HUES6 (cell line): Measurements from ENCODE around the gene DPEP2.
"Not testable (repeated sequence)": the region's sequence is repeated elsewhere in the genome, so short reads cannot be mapped to it uniquely, and the experiment has no call there.

Source experiments
- H3K27ac ChIP-seq: 2 replicates; pipeline ENCODE4 v1.7.0; 2013; ENCODE audit warnings: low read depth, mild to moderate bottlenecking, low read length, inconsistent platforms
- H3K27me3 ChIP-seq: 2 replicates; pipeline ENCODE4 v1.6.1; 2013; ENCODE audit warnings: low read length; ENCODE audit not compliant: control insufficient read depth, insufficient read depth
- H3K36me3 ChIP-seq: 2 replicates; pipeline ENCODE4 v1.6.1; 2013; ENCODE audit warnings: low read length; ENCODE audit not compliant: control insufficient read depth, insufficient read depth
- H3K4me1 ChIP-seq: 2 replicates; pipeline ENCODE4 v1.6.1; 2013; ENCODE audit warnings: low read length; ENCODE audit not compliant: control insufficient read depth, insufficient read depth
- H3K4me3 ChIP-seq: 2 replicates; pipeline ENCODE4 v1.5.1; 2013; ENCODE audit warnings: low read depth, low read length
- H3K9ac ChIP-seq: one replicate; pipeline ENCODE4 v1.6.1; 2013; ENCODE audit warnings: mild to moderate bottlenecking, low read length
- H3K9me3 ChIP-seq: 2 replicates; pipeline ENCODE4 v1.6.1; 2013; ENCODE audit warnings: low read depth, low read length; ENCODE audit not compliant: control insufficient read depth, insufficient read depth

The DPEP2 gene

GRCh38 chr16:68028996-68029395 lies 29.7 kb upstream of the DPEP2 start:
- Histone ChIP-seq H3K9me3 (no peaks in the 10 kb centered on the region), H3K27me3 (no peaks in the 10 kb centered on the region), H3K9ac (no peak overlapping the region), H3K4me3 (no peak overlapping the region), H3K27ac (no peak overlapping the region), H3K36me3 (peaks cover 19% of the 10 kb centered on the region), H3K4me1 (no peaks in the 10 kb centered on the region)

DNA sequence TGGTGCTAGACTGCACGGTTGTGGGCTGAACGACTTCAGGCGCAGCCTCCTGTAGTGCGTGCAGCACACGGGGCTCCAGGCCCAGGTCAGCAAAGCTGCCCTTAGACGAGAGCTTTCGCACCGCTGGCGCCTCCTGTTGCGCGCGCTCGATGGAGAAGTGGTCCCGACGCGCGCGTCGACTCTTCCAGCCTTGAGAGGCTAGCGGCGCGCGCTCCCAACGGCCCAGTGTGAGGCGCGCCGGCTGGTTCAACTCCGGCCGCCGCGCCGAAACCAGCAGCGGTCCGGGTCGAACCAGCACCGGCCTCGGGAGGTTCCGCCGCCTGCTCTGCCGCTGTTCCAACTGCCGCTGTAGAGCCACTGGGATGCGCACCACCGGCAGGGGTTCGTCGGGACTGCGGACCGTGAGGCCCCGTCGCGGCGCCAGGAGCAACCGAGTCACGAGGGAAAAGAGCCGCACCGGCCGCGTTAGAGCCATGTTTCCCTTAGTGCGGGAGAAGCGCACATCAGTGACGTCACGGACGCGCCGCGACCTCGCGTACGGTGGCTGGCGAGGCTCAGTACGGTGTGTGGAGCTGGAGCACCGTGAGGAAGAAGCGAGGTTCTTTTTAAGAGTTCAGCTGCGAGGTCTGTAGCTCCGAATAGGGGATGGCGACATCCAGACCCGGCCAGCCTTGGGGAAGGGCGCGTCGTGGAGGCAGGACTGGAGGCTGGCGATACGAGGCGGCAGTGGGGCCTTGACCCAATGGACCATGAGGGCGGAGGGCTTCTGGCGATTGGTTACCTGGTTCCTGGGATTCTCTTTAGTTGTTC lies 23.6 kb upstream of the DPEP2 start, which contains the start of the genes DDX28 and DUS2:
Gene DDX28 (minus strand): TSS at position 505 of the 810 bp plus-strand sequence. CDS start 30 bp downstream, at position 475.
Gene DUS2 (plus strand): TSS at position 557 of the 810 bp plus-strand sequence. CDS start 14,740 bp downstream, outside the sequence.
- H3K9ac ChIP-seq: peak within 1 kb of the TSS; percentile 84
- H3K27me3 ChIP-seq: no peaks in the 10 kb centered on the region
- H3K36me3 ChIP-seq: peaks cover 24% of the 10 kb centered on the region
- H3K27ac ChIP-seq: peak within 1 kb of the TSS; percentile 92
- no peaks in the 10 kb centered on the region for H3K4me1 ChIP-seq
- H3K4me3 ChIP-seq: peak within 1 kb of the TSS; percentile 87
- H3K9me3 ChIP-seq: no peaks in the 10 kb centered on the region

- Histone ChIP-seq H3K4me3 (peak overlapping the region; percentile 87), H3K9me3 (no peaks in the 10 kb centered on the region), H3K4me1 (no peaks in the 10 kb centered on the region), H3K27me3 (no peaks in the 10 kb centered on the region), H3K36me3 (peaks cover 18% of the 10 kb centered on the region), H3K9ac (peak overlapping the region; percentile 84), H3K27ac (peak overlapping the region; percentile 92)
Observed at GRCh38 chr16:68022278-68022727, 23.0 kb upstream of the DPEP2 start.

DNA sequence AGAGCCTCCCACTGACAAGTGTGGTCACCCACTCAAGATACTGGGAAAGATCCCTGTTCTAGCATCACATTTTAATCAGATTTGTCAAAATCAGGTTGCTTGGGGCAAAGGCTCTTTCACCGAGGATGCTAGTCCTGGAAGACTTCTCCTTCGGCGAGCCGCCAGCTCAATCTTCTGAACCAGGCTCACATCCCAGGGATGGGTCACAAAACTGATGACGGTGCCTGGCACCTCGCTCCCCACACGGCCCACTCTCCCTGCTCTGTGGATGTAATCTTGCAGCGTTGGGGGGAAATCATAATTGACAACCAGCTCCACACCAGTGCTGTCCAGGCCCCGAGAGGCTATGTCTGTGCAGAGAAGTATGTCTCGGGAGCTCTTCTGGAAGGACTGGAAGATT lies 22.2 kb upstream of the DPEP2 start:
- Histone ChIP-seq H3K27ac (no peak overlapping the region), H3K27me3 (no peaks in the 10 kb centered on the region), H3K9me3 (no peaks in the 10 kb centered on the region), H3K36me3 (peaks cover 18% of the 10 kb centered on the region), H3K4me3 (peak overlapping the region; percentile 87; the same call in 1 of the 2 replicates), H3K9ac (peak overlapping the region; percentile 84), H3K4me1 (no peaks in the 10 kb centered on the region)

DNA sequence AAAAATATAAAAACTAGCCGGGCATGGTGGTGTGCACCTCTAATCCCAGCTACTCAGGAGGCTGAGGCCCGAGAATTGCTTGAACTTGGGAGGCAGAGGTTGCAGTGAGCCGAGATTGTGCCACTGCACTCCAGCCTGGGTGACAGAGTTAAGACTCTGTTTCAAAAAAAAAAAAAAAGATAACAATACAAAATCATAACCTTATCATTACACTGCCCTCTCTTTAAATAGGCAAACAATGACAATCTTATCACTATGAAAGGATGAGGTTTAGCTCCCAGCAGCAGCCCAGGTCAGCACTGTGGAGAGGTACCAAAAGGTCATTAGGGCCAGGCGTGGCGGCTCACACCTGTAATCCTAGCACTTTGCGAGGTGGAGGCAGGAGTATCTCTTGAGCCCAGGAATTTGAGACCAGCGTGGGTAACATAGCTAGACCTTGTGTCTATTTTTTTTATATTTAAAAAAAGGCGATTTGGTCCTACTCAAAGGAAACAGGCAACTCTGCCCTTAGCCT lies 19.9 kb upstream of the DPEP2 start:
- Histone ChIP-seq H3K9me3 (no peaks in the 10 kb centered on the region), H3K9ac (no peak overlapping the region), H3K36me3 (peaks cover 11% of the 10 kb centered on the region)

GRCh38 chr16:68015681-68016080 lies 16.4 kb upstream of the DPEP2 start, which contains the start of gene DPEP2NB:
Gene DPEP2NB, minus strand, starts transcription at chr16:68015911. Its CDS starts 141 bp downstream, at chr16:68015770.
- H3K4me1 ChIP-seq: no peaks in the 10 kb centered on the region
- H3K36me3 ChIP-seq: no peaks in the 10 kb centered on the region
- no peak within 1 kb of the TSS for H3K4me3 ChIP-seq
- no peaks in the 10 kb centered on the region for H3K9me3 ChIP-seq
- H3K27ac ChIP-seq: no peak within 1 kb of the TSS
- no peaks in the 10 kb centered on the region for H3K27me3 ChIP-seq
- H3K9ac ChIP-seq: no peak within 1 kb of the TSS

More for the DNA sequence above, 19.9 kb upstream of the DPEP2 start:
- no peaks in the 10 kb centered on the region for H3K27me3 ChIP-seq
- H3K27ac ChIP-seq: no peak overlapping the region
- H3K4me1 ChIP-seq: no peaks in the 10 kb centered on the region
- H3K4me3 ChIP-seq: no peak overlapping the region

DNA sequence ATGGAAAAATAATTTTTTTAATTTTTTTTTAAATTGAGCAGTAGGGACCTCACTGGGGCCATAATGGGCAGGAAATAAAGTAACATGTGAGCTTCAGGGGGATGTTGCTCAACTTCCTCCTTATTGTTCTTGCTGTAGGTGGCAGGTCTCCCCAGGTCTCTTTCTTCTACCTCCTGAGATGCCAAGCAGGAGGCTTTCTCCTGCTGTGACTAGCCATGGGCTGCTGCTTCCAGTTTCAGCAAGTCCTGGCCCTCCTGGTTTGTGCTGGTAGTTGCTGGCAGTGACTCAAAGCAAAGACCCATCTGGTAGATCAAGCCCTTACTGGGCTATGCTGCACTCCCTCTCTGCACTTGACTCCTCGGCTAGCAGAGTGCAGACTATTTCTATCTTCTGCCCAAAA lies 14.2 kb upstream of the DPEP2 start:
- Histone ChIP-seq H3K4me1 (peaks cover 6% of the 10 kb centered on the region), H3K9ac (no peak overlapping the region), H3K27me3 (no peaks in the 10 kb centered on the region), H3K27ac (no peak overlapping the region), H3K4me3 (no peak overlapping the region), H3K36me3 (no peaks in the 10 kb centered on the region), H3K9me3 (no peaks in the 10 kb centered on the region)

- H3K4me3 ChIP-seq, H3K9me3 ChIP-seq, H3K36me3 ChIP-seq, H3K9ac ChIP-seq, H3K27me3 ChIP-seq, H3K27ac ChIP-seq: not testable (repeated sequence)
- H3K4me1 ChIP-seq: peaks cover 13% of the 10 kb centered on the region
Observed at GRCh38 chr16:68009872-68010271, 10.6 kb upstream of the DPEP2 start.

DNA sequence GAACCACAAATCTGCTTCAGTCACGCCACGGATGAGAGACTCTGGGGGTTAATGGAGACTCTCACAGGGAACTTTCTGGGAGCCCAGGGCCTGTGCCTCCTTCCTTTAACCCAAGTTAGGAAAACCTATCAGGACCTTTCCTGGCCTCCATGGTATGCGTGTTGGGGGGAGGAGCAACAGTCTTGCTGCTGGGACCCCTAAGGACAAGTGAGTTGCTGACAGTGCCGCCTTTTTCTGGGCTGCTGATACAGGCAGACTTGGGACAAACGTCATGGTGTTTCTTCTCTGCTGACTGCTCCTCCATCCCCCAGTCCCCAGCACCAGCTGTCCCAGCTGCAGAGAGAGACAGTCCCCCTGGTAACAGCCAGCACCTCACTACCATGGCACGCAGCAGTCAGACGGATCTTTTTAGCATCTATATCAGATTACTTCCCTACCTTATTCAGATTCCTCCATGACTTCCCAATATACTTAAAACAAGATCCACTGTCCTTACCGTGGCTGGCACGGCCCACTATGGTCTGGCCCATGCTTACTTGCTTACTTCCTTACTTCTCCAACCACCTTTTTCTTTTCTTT lies 10.0 kb upstream of the DPEP2 start:
- H3K4me1 ChIP-seq: peaks cover 13% of the 10 kb centered on the region
- H3K27me3 ChIP-seq: no peaks in the 10 kb centered on the region
- no peaks in the 10 kb centered on the region for H3K36me3 ChIP-seq
- H3K4me3 ChIP-seq: no peak overlapping the region
- H3K9ac ChIP-seq: no peak overlapping the region
- no peak overlapping the region for H3K27ac ChIP-seq
- H3K9me3 ChIP-seq: no peaks in the 10 kb centered on the region

DNA sequence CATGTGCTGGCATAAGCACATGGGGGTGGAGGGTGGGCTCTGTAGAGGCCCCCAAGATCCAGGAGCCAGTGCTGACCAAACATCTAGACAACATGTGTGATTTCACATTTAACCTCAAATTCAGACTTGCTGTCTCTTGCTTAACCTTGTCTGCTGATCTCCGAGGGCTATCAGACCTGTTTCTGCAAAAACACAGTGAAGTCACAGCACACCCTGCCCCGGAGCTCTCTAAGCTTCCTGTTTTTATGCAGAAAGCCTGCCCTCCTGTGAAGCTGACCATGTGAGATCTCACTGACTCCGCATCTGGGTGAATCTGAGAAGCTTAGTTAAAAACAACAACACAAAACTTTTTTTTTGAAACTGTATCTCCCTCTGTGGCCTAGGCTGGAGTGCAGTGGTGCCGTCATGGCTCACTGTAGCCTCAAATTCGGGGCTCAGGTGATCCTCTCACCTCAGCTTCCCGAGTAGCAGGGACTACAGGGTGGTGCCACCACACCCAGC lies 6.6 kb upstream of the DPEP2 start:
- Histone ChIP-seq H3K9ac (no peak overlapping the region), H3K9me3 (no peaks in the 10 kb centered on the region), H3K4me1 (peaks cover 13% of the 10 kb centered on the region), H3K4me3 (no peak overlapping the region), H3K27me3 (no peaks in the 10 kb centered on the region), H3K36me3 (no peaks in the 10 kb centered on the region), H3K27ac (no peak overlapping the region)

GRCh38 chr16:68005211-68005610 lies 5.9 kb upstream of the DPEP2 start:
- no peak overlapping the region for H3K27ac ChIP-seq
- peaks cover 13% of the 10 kb centered on the region for H3K4me1 ChIP-seq
- no peaks in the 10 kb centered on the region for H3K27me3 ChIP-seq
- H3K9me3 ChIP-seq: no peaks in the 10 kb centered on the region
- no peaks in the 10 kb centered on the region for H3K36me3 ChIP-seq
- no peak overlapping the region for H3K4me3 ChIP-seq
- H3K9ac ChIP-seq: no peak overlapping the region
